GM23248 (cell line): Measurements from ENCODE around the gene MTMR11. TPM values are rescaled to one million over a fixed set of nuclear protein-coding genes. Genes with fewer than 3 reads are reported as not detected.
A peak's percentile ranks its signal among the peaks of the same experiment; 100 is the strongest.

Experiments
- DNase-seq: peaks from one replicate; pipeline ENCODE4 v3.0.0-alpha.2; 2015
- H2AFZ ChIP-seq: fragments of 200-600 bp; sonication (generic); 2 replicates; pipeline ENCODE4 v1.6.1; 2016; ENCODE audit warnings: antibody characterized with exemption
- H3F3A ChIP-seq: fragments of 200-600 bp; sonication (generic); 2 replicates; pipeline ENCODE4 v1.6.1; 2016; ENCODE audit warnings: mild to moderate bottlenecking, antibody characterized with exemption, mixed run types; ENCODE audit not compliant: insufficient read depth
- H3K27ac ChIP-seq: fragments of 200-600 bp; sonication (generic); 2 replicates; pipeline ENCODE4 v1.5.1; 2016; ENCODE audit warnings: mild to moderate bottlenecking
- H3K27me3 ChIP-seq: fragments of 200-600 bp; sonication (generic); replicated peaks from 2 replicates; pipeline ENCODE4 v1.6.1; 2016; ENCODE audit warnings: mild to moderate bottlenecking; ENCODE audit not compliant: insufficient read depth
- H3K36me3 ChIP-seq: fragments of 200-600 bp; sonication (generic); 2 replicates; pipeline ENCODE4 v1.6.1; 2016; ENCODE audit warnings: low read depth, mild to moderate bottlenecking
- H3K4me1 ChIP-seq: fragments of 200-600 bp; sonication (generic); 2 replicates; pipeline ENCODE4 v1.6.1; 2016; ENCODE audit warnings: mild to moderate bottlenecking; ENCODE audit not compliant: insufficient read depth
- H3K4me2 ChIP-seq: fragments of 200-600 bp; sonication (generic); one replicate; pipeline ENCODE4 v1.6.1; 2016; ENCODE audit warnings: mild to moderate bottlenecking; ENCODE audit not compliant: unreplicated experiment
- H3K4me3 ChIP-seq: fragments of 200-600 bp; sonication (generic); 2 replicates; pipeline ENCODE4 v1.5.1; 2016; ENCODE audit warnings: mild to moderate bottlenecking
- H3K79me2 ChIP-seq: fragments of 200-600 bp; sonication (generic); 2 replicates; pipeline ENCODE4 v1.6.1; 2016; ENCODE audit warnings: mild to moderate bottlenecking; ENCODE audit not compliant: insufficient read depth
- H3K9ac ChIP-seq: fragments of 200-600 bp; sonication (generic); 2 replicates; pipeline ENCODE4 v1.6.1; 2016; ENCODE audit warnings: mild to moderate bottlenecking
- H3K9me2 ChIP-seq: fragments of 200-600 bp; sonication (generic); 2 replicates; pipeline ENCODE4 v1.6.1; 2016; ENCODE audit warnings: mixed run types, mild to moderate bottlenecking, moderate library complexity; ENCODE audit not compliant: insufficient read depth
- H3K9me3 ChIP-seq: fragments of 200-600 bp; sonication (generic); one replicate; pipeline ENCODE4 v1.6.1; 2017; ENCODE audit warnings: low read depth
- H4K20me1 ChIP-seq: fragments of 200-600 bp; sonication (generic); 2 replicates; pipeline ENCODE4 v1.6.0; 2016; ENCODE audit not compliant: insufficient read depth
- EZH2 ChIP-seq: fragments of 200-600 bp; sonication (generic); IDR thresholded peaks from 2 replicates; pipeline ENCODE4 v1.6.1; 2018; ENCODE audit warnings: antibody characterized with exemption, mild to moderate bottlenecking; ENCODE audit not compliant: insufficient read depth, poor library complexity, severe bottlenecking
- EZH2phosphoT487 ChIP-seq: fragments of 200-600 bp; sonication (generic); IDR thresholded peaks from 2 replicates; pipeline ENCODE4 v1.6.1; 2018; ENCODE audit warnings: antibody characterized with exemption, moderate library complexity, mild to moderate bottlenecking, low read depth; ENCODE audit not compliant: insufficient read depth
- WGBS, 2 experiments: methylation state at CpG; one replicate each; pipeline ENCODE4 v1.1.6; 2015 to 2017; ENCODE audit warnings: low lambda C conversion rate in 2 of 2, low coverage in 1 of 2; ENCODE audit errors: missing lambda C conversion rate in 2 of 2; 5-methylcytosine and 5-hydroxymethylcytosine counted together
- in situ Hi-C: fragments of 300-500 bp; cut with MboI; formaldehyde crosslinking; loops from 2 replicates; pipeline ENCODE4 v1.15.0; 2020
- polyA plus RNA-seq: library from polyadenylated mRNA; unstranded; fragments of >200 nt; fragmentation: Nextera tagmentation; extraction: Ambion mirVana; gene quantifications from 2 replicates; pipeline ENCODE4 v1.2.1, GENCODE V29; 2016
- total RNA-seq: library from RNA; depleted of rRNA; stranded (reverse); fragments of >200 nt; shearing (Covaris generic); gene quantifications from 2 replicates; pipeline ENCODE4 v1.2.3, GENCODE V29; 2014

Gene MTMR11
- total and polyA plus RNA-seq, 2 experiments from 2014 or later, result 12.4 to 13.1 TPM

DNA sequence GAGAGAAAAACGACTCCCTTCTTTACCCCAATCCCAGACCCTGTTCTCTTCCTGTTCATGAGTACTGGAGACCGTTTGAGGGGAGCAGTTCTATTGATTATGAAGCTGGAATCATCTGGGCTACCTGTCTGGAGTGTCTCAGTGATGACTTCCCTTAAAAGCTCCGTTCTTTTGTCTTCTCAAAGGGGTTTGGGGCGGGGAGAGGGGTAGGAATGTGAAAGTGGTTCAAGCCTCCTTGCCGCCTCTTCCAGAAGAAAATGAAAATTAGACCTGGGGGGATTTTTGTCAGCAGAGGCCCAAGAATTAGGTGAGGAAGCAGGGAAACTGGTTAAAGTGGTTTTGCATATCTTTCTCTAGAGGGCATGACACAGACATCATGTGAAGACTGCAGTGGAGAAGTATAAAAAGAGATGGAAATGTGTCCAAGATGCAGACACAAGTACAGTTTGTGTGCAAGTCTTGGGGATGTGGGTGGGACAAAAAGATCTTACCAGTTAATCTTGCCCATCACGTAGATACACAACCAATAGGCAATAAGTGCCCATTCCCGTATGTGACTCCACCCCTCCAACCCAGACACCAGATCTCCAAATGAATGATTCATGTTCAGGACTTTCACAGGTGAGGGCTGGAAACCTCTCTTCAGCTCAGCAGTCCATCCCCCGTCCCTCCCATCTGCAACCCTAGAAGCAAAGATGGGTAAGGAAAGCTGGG lies 470 bp upstream of the MTMR11 start:
- peak overlapping the region; percentile 82 for H3K9ac ChIP-seq
- H3F3A ChIP-seq, result peaks cover 38% of the 10 kb centered on the region
- H3K4me3 ChIP-seq, result peak overlapping the region; percentile 89
- peak overlapping the region; percentile 32; the same call in 1 of the 2 replicates for H3K27ac ChIP-seq
- H3K79me2 ChIP-seq, result peaks cover 15% of the 10 kb centered on the region; the same call in 1 of the 2 replicates
- no peaks in the 10 kb centered on the region for H3K27me3 ChIP-seq
- H3K4me1 ChIP-seq, result peaks cover 39% of the 10 kb centered on the region
- TF ChIP-seq EZH2phosphoT487 (no peak), EZH2 (no peak)
- no peaks in the 10 kb centered on the region for H3K36me3 ChIP-seq
- in situ Hi-C loops, result no loop called here
- DNase-seq, result peak; percentile 58
- H3K4me2 ChIP-seq, result peak overlapping the region; percentile 90
- 6 to 7% methylated on average over 8 of the region's 8 CpGs for WGBS, 2 experiments
- H3K9me3 ChIP-seq, result no peaks in the 10 kb centered on the region
- H2AFZ ChIP-seq, result peak overlapping the region; percentile 88
- H4K20me1 ChIP-seq, result no peaks in the 10 kb centered on the region
- no peaks in the 10 kb centered on the region for H3K9me2 ChIP-seq

DNA sequence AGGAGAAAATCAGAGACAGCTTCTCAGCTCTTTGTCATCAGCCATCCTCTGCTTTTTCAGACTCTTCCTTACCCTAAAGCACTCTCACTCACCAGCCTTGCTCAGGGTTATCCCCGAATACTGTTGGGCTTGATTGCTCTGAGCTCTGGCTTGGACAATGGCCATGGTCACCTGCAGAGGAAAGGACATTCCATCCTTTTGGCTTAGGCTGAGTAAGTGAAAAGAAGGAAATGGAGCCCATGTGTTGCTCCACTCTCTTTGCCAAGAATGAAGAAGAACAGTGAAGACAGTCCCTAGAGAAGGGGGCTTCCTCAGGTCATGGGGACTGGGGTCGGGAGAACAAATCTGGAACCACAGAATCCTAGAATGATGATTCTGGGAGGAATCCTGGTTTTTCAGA lies 2.3 kb downstream of the MTMR11 start:
- Histone ChIP-seq H3K9me2 (no peaks in the 10 kb centered on the region), H3K79me2 (peaks cover 15% of the 10 kb centered on the region; the same call in 1 of the 2 replicates), H4K20me1 (no peaks in the 10 kb centered on the region), H3K9me3 (no peaks in the 10 kb centered on the region), H3K4me2 (no peak overlapping the region), H3K27me3 (no peaks in the 10 kb centered on the region), H3K4me3 (no peak overlapping the region), H3K4me1 (peaks cover 46% of the 10 kb centered on the region), H2AFZ (no peak overlapping the region), H3K36me3 (no peaks in the 10 kb centered on the region), H3K27ac (no peak overlapping the region), H3F3A (peaks cover 13% of the 10 kb centered on the region; the same call in 1 of the 2 replicates), H3K9ac (no peak overlapping the region)
- WGBS, 2 experiments, result 96 to 98% methylated on average over 2 of the region's 2 CpGs
- TF ChIP-seq EZH2phosphoT487 (no peak), EZH2 (no peak)
- no peak for DNase-seq
- in situ Hi-C loops, result no loop called here

DNA sequence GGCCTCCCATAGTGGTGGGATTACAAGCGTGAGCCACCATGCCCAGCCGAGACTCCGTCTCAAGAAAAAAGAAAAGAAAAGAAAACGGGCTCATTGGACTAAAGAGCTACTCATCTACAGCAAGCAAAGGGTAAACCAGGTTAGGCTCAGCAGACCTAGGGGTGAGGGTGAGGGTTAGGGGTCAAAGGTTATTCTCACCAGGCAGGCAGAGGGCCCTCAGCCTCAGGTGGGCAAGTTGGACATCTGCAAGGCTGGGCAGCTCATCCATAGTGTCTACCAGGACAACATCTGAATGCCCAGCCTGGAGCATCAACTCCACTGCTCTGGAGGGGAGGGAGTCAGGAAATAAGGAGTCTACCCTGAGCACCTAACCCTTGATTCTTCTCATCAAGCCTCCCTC lies 3.5 kb downstream of the MTMR11 start:
- TF ChIP-seq EZH2 (no peak), EZH2phosphoT487 (no peak)
- Histone ChIP-seq H2AFZ (no peak overlapping the region), H3K9me2 (no peaks in the 10 kb centered on the region), H3K9me3 (no peaks in the 10 kb centered on the region), H3F3A (peaks cover 25% of the 10 kb centered on the region), H4K20me1 (no peaks in the 10 kb centered on the region), H3K4me2 (no peak overlapping the region), H3K27ac (no peak overlapping the region), H3K4me3 (no peak overlapping the region), H3K9ac (no peak overlapping the region), H3K36me3 (no peaks in the 10 kb centered on the region), H3K27me3 (no peaks in the 10 kb centered on the region), H3K79me2 (peaks cover 15% of the 10 kb centered on the region; the same call in 1 of the 2 replicates), H3K4me1 (peaks cover 41% of the 10 kb centered on the region)
- in situ Hi-C loops, result no loop called here
- no peak for DNase-seq
- 94 to 95% methylated on average over 4 of the region's 4 CpGs for WGBS, 2 experiments

DNA sequence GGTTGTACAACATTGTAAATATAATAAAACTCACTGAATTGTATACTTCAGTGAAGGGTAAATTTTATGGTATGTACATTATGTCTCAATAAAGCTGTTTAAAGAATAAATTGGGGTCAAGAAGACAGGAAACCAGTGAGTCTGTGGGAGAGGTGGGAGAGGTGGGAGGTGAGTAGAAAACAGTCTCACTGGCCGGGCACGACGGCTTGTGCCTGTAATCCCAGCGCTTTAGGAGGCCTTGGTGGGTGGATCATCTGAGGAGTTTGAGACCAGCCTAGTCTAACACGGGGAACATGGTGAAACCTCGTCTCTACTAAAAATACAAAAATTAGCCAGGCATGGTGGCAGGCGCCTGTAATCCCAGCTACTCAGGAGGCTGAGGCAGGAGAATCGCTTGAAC lies 4.2 kb downstream of the MTMR11 start:
- in situ Hi-C loops, result no loop called here

More for the DNA sequence above, 4.2 kb downstream of the MTMR11 start:
- DNase-seq, result no peak
- Histone ChIP-seq H3K27ac (no peak overlapping the region), H3K79me2 (peaks cover 16% of the 10 kb centered on the region), H4K20me1 (no peaks in the 10 kb centered on the region), H3K4me2 (no peak overlapping the region), H3F3A (peaks cover 25% of the 10 kb centered on the region), H3K27me3 (no peaks in the 10 kb centered on the region), H3K9me3 (no peaks in the 10 kb centered on the region), H3K4me3 (no peak overlapping the region), H3K36me3 (no peaks in the 10 kb centered on the region), H3K9ac (no peak overlapping the region), H3K9me2 (no peaks in the 10 kb centered on the region), H2AFZ (no peak overlapping the region), H3K4me1 (peaks cover 36% of the 10 kb centered on the region)
- 97 to 98% methylated on average over 8 of the region's 8 CpGs for WGBS, 2 experiments
- TF ChIP-seq EZH2 (no peak), EZH2phosphoT487 (no peak)
